GM23338 (cell line): ENCODE results near the gene CASKIN2. TPM values are rescaled to one million over a fixed set of nuclear protein-coding genes. Genes with fewer than 3 reads are reported as not detected.
A peak's percentile ranks its signal among the peaks of the same experiment; 100 is the strongest.

Experiments
- ATAC-seq: fragments of 200-7000 bp; cut with Tn5 transposase; 3 replicates; pipeline ENCODE4 v1.9.1; 2020
- DNase-seq: peaks from one replicate; pipeline ENCODE4 v3.0.0-alpha.2; 2015; ENCODE audit warnings: low spot score
- H2AFZ ChIP-seq: fragments of 200-600 bp; sonication (generic); 2 replicates; pipeline ENCODE4 v1.8.0; 2016; ENCODE audit warnings: antibody characterized with exemption, mild to moderate bottlenecking, moderate library complexity
- H3F3A ChIP-seq: fragments of 200-600 bp; sonication (generic); replicated peaks from 2 replicates; pipeline ENCODE4 v1.8.0; 2017; ENCODE audit warnings: antibody characterized with exemption, mixed run types, low read depth
- H3K27ac ChIP-seq: fragments of 200-600 bp; sonication (generic); 2 replicates; pipeline ENCODE4 v1.6.1; 2016; ENCODE audit warnings: low read depth
- H3K27me3 ChIP-seq: fragments of 200-600 bp; sonication (generic); 2 replicates; pipeline ENCODE4 v1.8.0; 2016; ENCODE audit warnings: mild to moderate bottlenecking, mixed run types, moderate library complexity; ENCODE audit not compliant: insufficient read depth
- H3K36me3 ChIP-seq: fragments of 200-600 bp; sonication (generic); 2 replicates; pipeline ENCODE4 v1.8.0; 2016; ENCODE audit warnings: mild to moderate bottlenecking; ENCODE audit not compliant: insufficient read depth
- H3K4me1 ChIP-seq: fragments of 200-600 bp; sonication (generic); 2 replicates; pipeline ENCODE4 v1.8.0; 2016; ENCODE audit warnings: mild to moderate bottlenecking, moderate library complexity; ENCODE audit not compliant: insufficient read depth
- H3K4me2 ChIP-seq: fragments of 200-600 bp; sonication (generic); 2 replicates; pipeline ENCODE4 v1.7.1; 2017; ENCODE audit warnings: mixed run types
- H3K4me3 ChIP-seq: fragments of 200-600 bp; sonication (generic); 2 replicates; pipeline ENCODE4 v1.6.1; 2016; ENCODE audit warnings: mixed run types
- H3K79me2 ChIP-seq: fragments of 200-600 bp; sonication (generic); replicated peaks from 2 replicates; pipeline ENCODE4 v1.8.0; 2017; ENCODE audit warnings: mild to moderate bottlenecking; ENCODE audit not compliant: insufficient read depth
- H3K9me2 ChIP-seq: fragments of 200-600 bp; sonication (generic); 2 replicates; pipeline ENCODE4 v1.8.0; 2017; ENCODE audit not compliant: insufficient read depth
- H4K20me1 ChIP-seq: fragments of 200-600 bp; sonication (generic); replicated peaks from 2 replicates; pipeline ENCODE4 v1.8.0; 2017; ENCODE audit warnings: mild to moderate bottlenecking; ENCODE audit not compliant: insufficient read depth
- H3K27ac Mint-ChIP-seq: 2 replicates; pipeline ENCODE4 v1.8.0; 2020; ENCODE audit warnings: inconsistent platforms, mild to moderate bottlenecking, moderate library complexity, mixed read lengths
- H3K27me3 Mint-ChIP-seq: 3 replicates; pipeline ENCODE4 v1.8.0; 2022; ENCODE audit warnings: low read depth, mild to moderate bottlenecking, moderate library complexity, mixed read lengths, inconsistent platforms; ENCODE audit not compliant: insufficient read depth, poor library complexity
- H3K36me3 Mint-ChIP-seq: 3 replicates; pipeline ENCODE4 v1.8.0; 2021; ENCODE audit warnings: low read depth, mild to moderate bottlenecking, inconsistent platforms, moderate library complexity, mixed read lengths
- H3K4me1 Mint-ChIP-seq: 3 replicates; pipeline ENCODE4 v1.8.0; 2020; ENCODE audit warnings: mild to moderate bottlenecking, inconsistent platforms, mixed read lengths
- H3K4me3 Mint-ChIP-seq: 3 replicates; pipeline ENCODE4 v1.8.0; 2021; ENCODE audit warnings: moderate library complexity, mild to moderate bottlenecking, inconsistent platforms, mixed read lengths
- H3K9me3 Mint-ChIP-seq: 3 replicates; pipeline ENCODE4 v1.8.0; 2020; ENCODE audit warnings: moderate library complexity, mild to moderate bottlenecking, inconsistent platforms, mixed read lengths
- CREB1 ChIP-seq: fragments of 250-450 bp; sonication (Bioruptor Pico); IDR thresholded peaks from 2 replicates; pipeline ENCODE4 v1.5.0; 2020; ENCODE audit warnings: low read depth, mild to moderate bottlenecking, moderate library complexity
- EZH2 ChIP-seq: fragments of 200-600 bp; sonication (generic); IDR thresholded peaks from one replicate; pipeline ENCODE4 v1.8.0; 2017; ENCODE audit warnings: antibody characterized with exemption, mild to moderate bottlenecking, low read depth; ENCODE audit not compliant: unreplicated experiment
- EZH2phosphoT487 ChIP-seq: fragments of 200-600 bp; sonication (generic); IDR thresholded peaks from one replicate; pipeline ENCODE4 v1.8.1; 2018; ENCODE audit warnings: antibody characterized with exemption; ENCODE audit not compliant: unreplicated experiment
- JUNB ChIP-seq: IDR thresholded peaks from one replicate; pipeline ENCODE4 v1.6.1; 2016; ENCODE audit warnings: antibody characterized with exemption; ENCODE audit not compliant: unreplicated experiment
- NANOG ChIP-seq: IDR thresholded peaks from 2 replicates; pipeline ENCODE4 v1.6.1; 2016; ENCODE audit warnings: antibody characterized with exemption, borderline replicate concordance
- POLR2AphosphoS5 ChIP-seq: IDR thresholded peaks from 2 replicates; pipeline ENCODE4 v1.6.1; 2016; ENCODE audit warnings: antibody characterized with exemption, low read depth
- STAT1 ChIP-seq: IDR thresholded peaks from one replicate; pipeline ENCODE4 v1.6.1; 2016; ENCODE audit warnings: antibody characterized with exemption; ENCODE audit not compliant: unreplicated experiment
- ZNF114 ChIP-seq: fragments of 250-450 bp; sonication (Bioruptor Pico); IDR thresholded peaks from 2 replicates; pipeline ENCODE4 v1.5.0; 2020; ENCODE audit warnings: mild to moderate bottlenecking, moderate library complexity
- ZNF331 ChIP-seq: fragments of 250-450 bp; sonication (Bioruptor Pico); IDR thresholded peaks from 2 replicates; pipeline ENCODE4 v1.5.0; 2020; ENCODE audit warnings: low read depth, mild to moderate bottlenecking, moderate library complexity
- polyA plus RNA-seq: library from polyadenylated mRNA; unstranded; fragments of >200 nt; fragmentation: Nextera tagmentation; extraction: Ambion mirVana; gene quantifications from 2 replicates; pipeline ENCODE4 v1.2.1, GENCODE V29; 2016
- total RNA-seq: library from RNA; depleted of rRNA; stranded (reverse); fragments of >200 nt; shearing (Covaris generic); gene quantifications from 2 replicates; pipeline ENCODE4 v1.2.3, GENCODE V29; 2014
- TF ChIP-seq, protein P1 (sequence below): IDR thresholded peaks from 2 replicates; pipeline ENCODE4 v1.6.1; 2016; ENCODE audit warnings: antibody characterized with exemption
- TF ChIP-seq, protein P2 (sequence below), 2 experiments: fragments of 200-600 bp in 1 of 2; sonication (generic) in 1 of 2; conservative IDR thresholded peaks; 2 replicates each; pipeline versions ENCODE4 v1.5.1 to v1.6.1; 2016 to 2017; ENCODE audit warnings: antibody characterized with exemption in 2 of 2, low read depth in 2 of 2, mild to moderate bottlenecking in 2 of 2, moderate library complexity in 1 of 2
- TF ChIP-seq, protein P3 (sequence below): fragments of 250-450 bp; sonication (Bioruptor Pico); IDR thresholded peaks from 2 replicates; pipeline ENCODE4 v1.5.0; 2020; ENCODE audit warnings: mild to moderate bottlenecking, moderate library complexity
- TF ChIP-seq, protein P4 (sequence below): IDR thresholded peaks from one replicate; pipeline ENCODE4 v1.6.1; 2018; ENCODE audit warnings: antibody characterized with exemption; ENCODE audit not compliant: unreplicated experiment

CASKIN2 gene
- total and polyA plus RNA-seq, 2 experiments from 2014 or later: 4.9 to 21.5 TPM

DNA sequence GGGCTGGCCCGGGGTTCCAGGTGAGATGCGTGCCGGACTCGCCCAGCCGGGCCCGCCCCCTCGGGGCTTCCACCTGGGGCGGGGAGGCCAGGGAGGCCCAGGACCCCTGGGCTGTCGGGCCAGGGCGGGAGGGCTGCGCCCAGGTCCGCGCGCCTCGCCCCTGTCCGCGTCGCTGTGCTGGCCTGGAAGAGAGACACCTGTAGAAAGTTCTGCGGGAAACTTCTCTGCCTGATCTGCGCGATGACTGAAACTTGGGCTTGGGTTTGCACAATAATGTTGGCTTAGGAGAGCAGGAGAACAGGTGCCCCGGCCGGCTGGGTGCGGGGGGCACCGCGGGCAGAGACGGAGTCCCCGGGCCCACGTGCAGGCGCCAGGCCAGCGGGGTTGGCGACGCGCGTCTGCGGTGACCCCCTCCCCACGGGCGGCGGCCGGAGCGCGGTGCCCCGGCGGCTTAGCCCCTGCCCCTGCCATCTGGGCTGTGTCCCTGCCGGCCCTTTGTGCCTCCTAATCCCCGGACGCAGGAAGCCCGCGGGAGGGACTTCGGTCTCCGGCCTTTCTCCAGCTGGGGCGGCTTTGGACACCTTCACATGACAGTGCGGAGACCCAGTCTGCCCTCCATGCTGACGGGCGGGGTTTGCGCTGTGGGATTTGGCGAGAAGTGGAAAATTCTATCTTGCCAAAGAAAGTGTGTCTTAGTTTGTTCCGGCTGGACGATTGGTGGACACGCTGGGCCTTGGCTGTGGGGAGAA is 10.6 kb upstream of the CASKIN2 start:
- TF ChIP-seq EZH2 (no peak), ZNF331 (CRISPR knock-in tag) (no peak), STAT1 (no peak), POLR2AphosphoS5 (no peak), CREB1 (CRISPR knock-in tag) (no peak), ZNF114 (CRISPR knock-in tag) (no peak), JUNB (no peak), EZH2phosphoT487 (no peak), NANOG (no peak)
- TF ChIP-seq, protein P1, sequence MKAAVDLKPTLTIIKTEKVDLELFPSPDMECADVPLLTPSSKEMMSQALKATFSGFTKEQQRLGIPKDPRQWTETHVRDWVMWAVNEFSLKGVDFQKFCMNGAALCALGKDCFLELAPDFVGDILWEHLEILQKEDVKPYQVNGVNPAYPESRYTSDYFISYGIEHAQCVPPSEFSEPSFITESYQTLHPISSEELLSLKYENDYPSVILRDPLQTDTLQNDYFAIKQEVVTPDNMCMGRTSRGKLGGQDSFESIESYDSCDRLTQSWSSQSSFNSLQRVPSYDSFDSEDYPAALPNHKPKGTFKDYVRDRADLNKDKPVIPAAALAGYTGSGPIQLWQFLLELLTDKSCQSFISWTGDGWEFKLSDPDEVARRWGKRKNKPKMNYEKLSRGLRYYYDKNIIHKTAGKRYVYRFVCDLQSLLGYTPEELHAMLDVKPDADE: no peak
- TF ChIP-seq, protein P2, sequence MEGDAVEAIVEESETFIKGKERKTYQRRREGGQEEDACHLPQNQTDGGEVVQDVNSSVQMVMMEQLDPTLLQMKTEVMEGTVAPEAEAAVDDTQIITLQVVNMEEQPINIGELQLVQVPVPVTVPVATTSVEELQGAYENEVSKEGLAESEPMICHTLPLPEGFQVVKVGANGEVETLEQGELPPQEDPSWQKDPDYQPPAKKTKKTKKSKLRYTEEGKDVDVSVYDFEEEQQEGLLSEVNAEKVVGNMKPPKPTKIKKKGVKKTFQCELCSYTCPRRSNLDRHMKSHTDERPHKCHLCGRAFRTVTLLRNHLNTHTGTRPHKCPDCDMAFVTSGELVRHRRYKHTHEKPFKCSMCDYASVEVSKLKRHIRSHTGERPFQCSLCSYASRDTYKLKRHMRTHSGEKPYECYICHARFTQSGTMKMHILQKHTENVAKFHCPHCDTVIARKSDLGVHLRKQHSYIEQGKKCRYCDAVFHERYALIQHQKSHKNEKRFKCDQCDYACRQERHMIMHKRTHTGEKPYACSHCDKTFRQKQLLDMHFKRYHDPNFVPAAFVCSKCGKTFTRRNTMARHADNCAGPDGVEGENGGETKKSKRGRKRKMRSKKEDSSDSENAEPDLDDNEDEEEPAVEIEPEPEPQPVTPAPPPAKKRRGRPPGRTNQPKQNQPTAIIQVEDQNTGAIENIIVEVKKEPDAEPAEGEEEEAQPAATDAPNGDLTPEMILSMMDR (conservative IDR thresholded peaks at IDR 0.05; ENCODE audit: low read depth in 2 of 2): no peak
- TF ChIP-seq, protein P3, sequence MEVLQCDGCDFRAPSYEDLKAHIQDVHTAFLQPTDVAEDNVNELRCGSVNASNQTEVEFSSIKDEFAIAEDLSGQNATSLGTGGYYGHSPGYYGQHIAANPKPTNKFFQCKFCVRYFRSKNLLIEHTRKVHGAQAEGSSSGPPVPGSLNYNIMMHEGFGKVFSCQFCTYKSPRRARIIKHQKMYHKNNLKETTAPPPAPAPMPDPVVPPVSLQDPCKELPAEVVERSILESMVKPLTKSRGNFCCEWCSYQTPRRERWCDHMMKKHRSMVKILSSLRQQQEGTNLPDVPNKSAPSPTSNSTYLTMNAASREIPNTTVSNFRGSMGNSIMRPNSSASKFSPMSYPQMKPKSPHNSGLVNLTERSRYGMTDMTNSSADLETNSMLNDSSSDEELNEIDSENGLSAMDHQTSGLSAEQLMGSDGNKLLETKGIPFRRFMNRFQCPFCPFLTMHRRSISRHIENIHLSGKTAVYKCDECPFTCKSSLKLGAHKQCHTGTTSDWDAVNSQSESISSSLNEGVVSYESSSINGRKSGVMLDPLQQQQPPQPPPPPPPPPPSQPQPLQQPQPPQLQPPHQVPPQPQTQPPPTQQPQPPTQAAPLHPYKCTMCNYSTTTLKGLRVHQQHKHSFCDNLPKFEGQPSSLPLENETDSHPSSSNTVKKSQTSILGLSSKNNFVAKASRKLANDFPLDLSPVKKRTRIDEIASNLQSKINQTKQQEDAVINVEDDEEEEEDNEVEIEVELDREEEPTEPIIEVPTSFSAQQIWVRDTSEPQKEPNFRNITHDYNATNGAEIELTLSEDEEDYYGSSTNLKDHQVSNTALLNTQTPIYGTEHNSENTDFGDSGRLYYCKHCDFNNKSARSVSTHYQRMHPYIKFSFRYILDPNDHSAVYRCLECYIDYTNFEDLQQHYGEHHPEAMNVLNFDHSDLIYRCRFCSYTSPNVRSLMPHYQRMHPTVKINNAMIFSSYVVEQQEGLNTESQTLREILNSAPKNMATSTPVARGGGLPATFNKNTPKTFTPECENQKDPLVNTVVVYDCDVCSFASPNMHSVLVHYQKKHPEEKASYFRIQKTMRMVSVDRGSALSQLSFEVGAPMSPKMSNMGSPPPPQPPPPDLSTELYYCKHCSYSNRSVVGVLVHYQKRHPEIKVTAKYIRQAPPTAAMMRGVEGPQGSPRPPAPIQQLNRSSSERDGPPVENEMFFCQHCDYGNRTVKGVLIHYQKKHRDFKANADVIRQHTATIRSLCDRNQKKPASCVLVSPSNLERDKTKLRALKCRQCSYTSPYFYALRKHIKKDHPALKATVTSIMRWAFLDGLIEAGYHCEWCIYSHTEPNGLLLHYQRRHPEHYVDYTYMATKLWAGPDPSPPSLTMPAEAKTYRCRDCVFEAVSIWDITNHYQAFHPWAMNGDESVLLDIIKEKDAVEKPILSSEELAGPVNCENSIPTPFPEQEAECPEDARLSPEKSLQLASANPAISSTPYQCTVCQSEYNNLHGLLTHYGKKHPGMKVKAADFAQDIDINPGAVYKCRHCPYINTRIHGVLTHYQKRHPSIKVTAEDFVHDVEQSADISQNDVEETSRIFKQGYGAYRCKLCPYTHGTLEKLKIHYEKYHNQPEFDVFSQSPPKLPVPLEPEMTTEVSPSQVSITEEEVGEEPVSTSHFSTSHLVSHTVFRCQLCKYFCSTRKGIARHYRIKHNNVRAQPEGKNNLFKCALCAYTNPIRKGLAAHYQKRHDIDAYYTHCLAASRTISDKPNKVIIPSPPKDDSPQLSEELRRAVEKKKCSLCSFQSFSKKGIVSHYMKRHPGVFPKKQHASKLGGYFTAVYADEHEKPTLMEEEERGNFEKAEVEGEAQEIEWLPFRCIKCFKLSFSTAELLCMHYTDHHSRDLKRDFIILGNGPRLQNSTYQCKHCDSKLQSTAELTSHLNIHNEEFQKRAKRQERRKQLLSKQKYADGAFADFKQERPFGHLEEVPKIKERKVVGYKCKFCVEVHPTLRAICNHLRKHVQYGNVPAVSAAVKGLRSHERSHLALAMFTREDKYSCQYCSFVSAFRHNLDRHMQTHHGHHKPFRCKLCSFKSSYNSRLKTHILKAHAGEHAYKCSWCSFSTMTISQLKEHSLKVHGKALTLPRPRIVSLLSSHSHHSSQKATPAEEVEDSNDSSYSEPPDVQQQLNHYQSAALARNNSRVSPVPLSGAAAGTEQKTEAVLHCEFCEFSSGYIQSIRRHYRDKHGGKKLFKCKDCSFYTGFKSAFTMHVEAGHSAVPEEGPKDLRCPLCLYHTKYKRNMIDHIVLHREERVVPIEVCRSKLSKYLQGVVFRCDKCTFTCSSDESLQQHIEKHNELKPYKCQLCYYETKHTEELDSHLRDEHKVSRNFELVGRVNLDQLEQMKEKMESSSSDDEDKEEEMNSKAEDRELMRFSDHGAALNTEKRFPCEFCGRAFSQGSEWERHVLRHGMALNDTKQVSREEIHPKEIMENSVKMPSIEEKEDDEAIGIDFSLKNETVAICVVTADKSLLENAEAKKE (CRISPR knock-in tag): no peak
- TF ChIP-seq, protein P4, sequence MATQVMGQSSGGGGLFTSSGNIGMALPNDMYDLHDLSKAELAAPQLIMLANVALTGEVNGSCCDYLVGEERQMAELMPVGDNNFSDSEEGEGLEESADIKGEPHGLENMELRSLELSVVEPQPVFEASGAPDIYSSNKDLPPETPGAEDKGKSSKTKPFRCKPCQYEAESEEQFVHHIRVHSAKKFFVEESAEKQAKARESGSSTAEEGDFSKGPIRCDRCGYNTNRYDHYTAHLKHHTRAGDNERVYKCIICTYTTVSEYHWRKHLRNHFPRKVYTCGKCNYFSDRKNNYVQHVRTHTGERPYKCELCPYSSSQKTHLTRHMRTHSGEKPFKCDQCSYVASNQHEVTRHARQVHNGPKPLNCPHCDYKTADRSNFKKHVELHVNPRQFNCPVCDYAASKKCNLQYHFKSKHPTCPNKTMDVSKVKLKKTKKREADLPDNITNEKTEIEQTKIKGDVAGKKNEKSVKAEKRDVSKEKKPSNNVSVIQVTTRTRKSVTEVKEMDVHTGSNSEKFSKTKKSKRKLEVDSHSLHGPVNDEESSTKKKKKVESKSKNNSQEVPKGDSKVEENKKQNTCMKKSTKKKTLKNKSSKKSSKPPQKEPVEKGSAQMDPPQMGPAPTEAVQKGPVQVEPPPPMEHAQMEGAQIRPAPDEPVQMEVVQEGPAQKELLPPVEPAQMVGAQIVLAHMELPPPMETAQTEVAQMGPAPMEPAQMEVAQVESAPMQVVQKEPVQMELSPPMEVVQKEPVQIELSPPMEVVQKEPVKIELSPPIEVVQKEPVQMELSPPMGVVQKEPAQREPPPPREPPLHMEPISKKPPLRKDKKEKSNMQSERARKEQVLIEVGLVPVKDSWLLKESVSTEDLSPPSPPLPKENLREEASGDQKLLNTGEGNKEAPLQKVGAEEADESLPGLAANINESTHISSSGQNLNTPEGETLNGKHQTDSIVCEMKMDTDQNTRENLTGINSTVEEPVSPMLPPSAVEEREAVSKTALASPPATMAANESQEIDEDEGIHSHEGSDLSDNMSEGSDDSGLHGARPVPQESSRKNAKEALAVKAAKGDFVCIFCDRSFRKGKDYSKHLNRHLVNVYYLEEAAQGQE: no peak
- Mint-ChIP-seq H3K4me3 (peak overlapping the region; percentile 85), H3K27ac (no peak overlapping the region), H3K9me3 (no peaks in the 10 kb centered on the region), H3K36me3 (peaks cover 20% of the 10 kb centered on the region), H3K27me3 (peaks cover 21% of the 10 kb centered on the region), H3K4me1 (peaks cover 19% of the 10 kb centered on the region)
- H3K4me3 ChIP-seq: peak overlapping the region; percentile 82
- H2AFZ ChIP-seq: peak overlapping the region; percentile 80
- peaks cover 6% of the 10 kb centered on the region; the same call in 1 of the 2 replicates for H3K27me3 ChIP-seq
- H3K79me2 ChIP-seq: peaks cover 20% of the 10 kb centered on the region
- peaks cover 15% of the 10 kb centered on the region for H3F3A ChIP-seq
- DNase-seq: peak; percentile 67
- peaks cover 16% of the 10 kb centered on the region for H4K20me1 ChIP-seq
- H3K4me1 ChIP-seq: peaks cover 15% of the 10 kb centered on the region; the same call in 1 of the 2 replicates
- H3K27ac ChIP-seq: no peak overlapping the region
- ATAC-seq: peak; percentile 19
- H3K36me3 ChIP-seq: no peaks in the 10 kb centered on the region
- H3K9me2 ChIP-seq: no peaks in the 10 kb centered on the region
- peak overlapping the region; percentile 98 for H3K4me2 ChIP-seq
